ENCODE data around the gene TSPOAP1. TPM values are rescaled to one million over a fixed set of nuclear protein-coding genes. Genes with fewer than 3 reads are reported as not detected.

The TSPOAP1 gene
- total and polyA plus RNA-seq, 2 of the 13 experiments (the other 11 are each of a cell fraction or from before 2014, with no cell fraction given): not detected

DNA sequence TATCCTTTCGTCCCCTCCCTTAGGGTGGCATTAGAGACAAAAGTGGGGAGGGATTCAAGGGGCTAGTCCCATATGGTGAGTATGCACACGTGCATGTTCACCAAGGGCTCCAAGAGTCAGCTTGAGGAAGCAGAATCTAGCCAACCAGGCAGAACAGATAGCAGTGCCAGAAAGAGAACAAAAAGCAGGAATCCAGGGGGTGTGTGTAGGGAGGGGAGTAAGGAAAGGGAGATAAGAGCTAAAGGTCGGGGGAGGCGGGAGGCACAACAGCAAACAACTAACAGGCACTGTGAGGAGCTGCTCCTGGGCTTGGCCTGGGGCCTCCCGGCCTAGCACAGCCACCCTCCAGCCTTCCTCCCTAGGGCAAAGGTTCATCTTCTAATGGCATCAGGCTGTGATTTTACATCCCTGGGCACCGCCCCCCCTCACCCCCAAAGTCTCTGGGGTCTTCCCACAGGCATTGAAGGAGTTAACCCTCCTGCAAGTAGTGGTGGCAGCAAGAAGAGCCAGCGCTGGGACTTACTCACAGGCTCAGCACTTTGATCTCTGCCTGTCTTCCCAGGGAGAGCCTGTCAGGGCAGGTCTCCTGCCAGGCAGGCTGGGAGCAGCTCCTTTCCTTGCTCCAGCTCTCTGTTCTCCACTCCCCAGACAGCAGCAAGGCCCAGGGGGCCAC is 35.8 kb upstream of the TSPOAP1 start (continued):
- TF ChIP-seq, protein P1, sequence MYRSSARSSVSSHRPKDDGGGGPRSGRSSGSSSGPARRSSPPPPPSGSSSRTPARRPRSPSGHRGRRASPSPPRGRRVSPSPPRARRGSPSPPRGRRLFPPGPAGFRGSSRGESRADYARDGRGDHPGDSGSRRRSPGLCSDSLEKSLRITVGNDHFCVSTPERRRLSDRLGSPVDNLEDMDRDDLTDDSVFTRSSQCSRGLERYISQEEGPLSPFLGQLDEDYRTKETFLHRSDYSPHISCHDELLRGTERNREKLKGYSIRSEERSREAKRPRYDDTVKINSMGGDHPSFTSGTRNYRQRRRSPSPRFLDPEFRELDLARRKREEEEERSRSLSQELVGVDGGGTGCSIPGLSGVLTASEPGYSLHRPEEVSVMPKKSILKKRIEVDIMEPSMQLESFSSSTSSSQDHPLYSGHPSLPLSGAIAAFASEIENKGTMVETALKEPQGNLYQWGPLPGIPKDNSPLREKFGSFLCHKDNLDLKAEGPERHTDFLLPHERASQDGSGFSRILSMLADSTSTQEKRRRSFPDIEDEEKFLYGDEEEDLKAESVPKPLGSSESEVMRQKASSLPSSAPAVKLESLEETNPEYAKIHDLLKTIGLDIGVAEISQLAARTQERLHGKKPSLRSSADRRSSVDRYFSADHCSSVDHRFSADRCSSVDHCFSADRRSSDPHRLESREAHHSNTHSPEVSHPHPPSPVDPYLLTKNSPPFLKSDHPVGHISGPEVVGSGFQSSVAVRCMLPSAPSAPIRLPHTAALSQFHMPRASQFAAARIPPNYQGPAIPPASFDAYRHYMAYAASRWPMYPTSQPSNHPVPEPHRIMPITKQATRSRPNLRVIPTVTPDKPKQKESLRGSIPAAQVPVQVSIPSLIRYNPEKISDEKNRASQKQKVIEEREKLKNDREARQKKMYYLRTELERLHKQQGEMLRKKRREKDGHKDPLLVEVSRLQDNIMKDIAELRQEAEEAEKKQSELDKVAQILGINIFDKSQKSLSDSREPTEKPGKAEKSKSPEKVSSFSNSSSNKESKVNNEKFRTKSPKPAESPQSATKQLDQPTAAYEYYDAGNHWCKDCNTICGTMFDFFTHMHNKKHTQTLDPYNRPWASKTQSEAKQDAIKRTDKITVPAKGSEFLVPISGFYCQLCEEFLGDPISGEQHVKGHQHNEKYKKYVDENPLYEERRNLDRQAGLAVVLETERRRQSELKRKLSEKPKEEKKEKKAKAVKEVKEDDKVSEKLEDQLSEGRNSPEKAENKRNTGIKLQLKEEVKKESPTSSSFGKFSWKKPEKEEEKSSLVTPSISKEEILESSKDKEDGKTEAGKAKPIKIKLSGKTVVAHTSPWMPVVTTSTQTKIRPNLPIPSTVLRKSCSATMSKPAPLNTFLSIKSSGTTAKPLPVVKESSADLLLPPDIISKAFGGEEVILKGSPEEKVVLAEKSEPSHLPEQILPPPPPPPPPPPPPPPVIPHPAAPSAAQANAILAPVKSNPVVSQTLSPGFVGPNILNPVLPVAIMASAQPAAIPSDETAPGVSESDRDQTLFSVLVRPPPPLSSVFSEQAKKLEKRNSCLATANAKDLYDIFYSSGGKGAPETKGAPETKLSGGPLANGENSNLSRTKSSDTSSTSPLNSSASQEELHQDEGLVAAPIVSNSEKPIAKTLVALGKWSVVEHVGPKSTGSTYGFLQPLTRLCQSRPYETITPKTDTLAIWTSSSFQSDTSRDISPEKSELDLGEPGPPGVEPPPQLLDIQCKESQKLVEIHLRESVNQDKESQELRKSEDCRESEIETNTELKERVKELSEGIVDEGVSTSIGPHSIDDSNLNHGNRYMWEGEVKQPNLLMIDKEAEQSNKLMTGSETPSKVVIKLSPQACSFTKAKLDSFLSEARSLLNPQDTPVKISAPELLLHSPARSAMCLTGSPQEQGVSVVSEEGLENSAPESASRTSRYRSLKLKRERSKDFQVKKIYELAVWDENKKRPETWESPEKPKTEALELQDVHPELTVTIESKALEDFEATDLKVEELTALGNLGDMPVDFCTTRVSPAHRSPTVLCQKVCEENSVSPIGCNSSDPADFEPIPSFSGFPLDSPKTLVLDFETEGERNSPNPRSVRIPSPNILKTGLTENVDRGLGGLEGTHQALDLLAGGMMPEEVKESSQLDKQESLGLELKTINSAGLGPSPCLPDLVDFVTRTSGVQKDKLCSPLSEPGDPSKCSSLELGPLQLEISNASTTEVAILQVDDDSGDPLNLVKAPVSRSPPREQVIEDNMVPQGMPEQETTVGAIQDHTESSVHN (CRISPR knock-in tag; IDR thresholded peaks at IDR 0.05): no peak
- TF ChIP-seq TBX3 (IDR thresholded peaks at IDR 0.05; ENCODE audit: borderline replicate concordance) (no peak), RFX3 (CRISPR knock-in tag; IDR thresholded peaks at IDR 0.05) (no peak), ARID2 (CRISPR knock-in tag; IDR thresholded peaks at IDR 0.05; ENCODE audit: borderline replicate concordance) (no peak), TCF7L2 (IDR thresholded peaks at IDR 0.05; ENCODE audit: low read depth, low read length) (no peak), ZMYM3 (CRISPR knock-in tag; IDR thresholded peaks at IDR 0.05) (no peak), ZNF569 (CRISPR knock-in tag; IDR thresholded peaks at IDR 0.05; ENCODE audit: borderline replicate concordance) (no peak), EED (CRISPR knock-in tag; IDR thresholded peaks at IDR 0.05) (no peak; the same call in 1 of the 2 replicates), TOPORS (CRISPR knock-in tag; IDR thresholded peaks at IDR 0.05) (peak; percentile 62; the same call in 1 of the 2 replicates), ZNF224 (CRISPR knock-in tag; IDR thresholded peaks at IDR 0.05) (peak; percentile 39; the same call in 1 of the 2 replicates), ZNF660 (CRISPR knock-in tag; IDR thresholded peaks at IDR 0.05; ENCODE audit: borderline replicate concordance, low read depth) (no peak), THAP11 (CRISPR knock-in tag; IDR thresholded peaks at IDR 0.05) (no peak), HOXA3 (CRISPR knock-in tag; IDR thresholded peaks at IDR 0.05) (peak; percentile 56; the same call in 1 of the 2 replicates), ZNF749 (CRISPR knock-in tag; IDR thresholded peaks at IDR 0.05; ENCODE audit: borderline replicate concordance) (no peak)
- TF ChIP-seq, protein P2, sequence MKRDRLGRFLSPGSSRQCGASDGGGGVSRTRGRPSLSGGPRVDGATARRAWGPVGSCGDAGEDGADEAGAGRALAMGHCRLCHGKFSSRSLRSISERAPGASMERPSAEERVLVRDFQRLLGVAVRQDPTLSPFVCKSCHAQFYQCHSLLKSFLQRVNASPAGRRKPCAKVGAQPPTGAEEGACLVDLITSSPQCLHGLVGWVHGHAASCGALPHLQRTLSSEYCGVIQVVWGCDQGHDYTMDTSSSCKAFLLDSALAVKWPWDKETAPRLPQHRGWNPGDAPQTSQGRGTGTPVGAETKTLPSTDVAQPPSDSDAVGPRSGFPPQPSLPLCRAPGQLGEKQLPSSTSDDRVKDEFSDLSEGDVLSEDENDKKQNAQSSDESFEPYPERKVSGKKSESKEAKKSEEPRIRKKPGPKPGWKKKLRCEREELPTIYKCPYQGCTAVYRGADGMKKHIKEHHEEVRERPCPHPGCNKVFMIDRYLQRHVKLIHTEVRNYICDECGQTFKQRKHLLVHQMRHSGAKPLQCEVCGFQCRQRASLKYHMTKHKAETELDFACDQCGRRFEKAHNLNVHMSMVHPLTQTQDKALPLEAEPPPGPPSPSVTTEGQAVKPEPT (CRISPR knock-in tag; IDR thresholded peaks at IDR 0.05; ENCODE audit: low read depth): 0 out of 2 replicates have a peak, but pooled peaks have one; percentile 27
- TF ChIP-seq, protein P3, sequence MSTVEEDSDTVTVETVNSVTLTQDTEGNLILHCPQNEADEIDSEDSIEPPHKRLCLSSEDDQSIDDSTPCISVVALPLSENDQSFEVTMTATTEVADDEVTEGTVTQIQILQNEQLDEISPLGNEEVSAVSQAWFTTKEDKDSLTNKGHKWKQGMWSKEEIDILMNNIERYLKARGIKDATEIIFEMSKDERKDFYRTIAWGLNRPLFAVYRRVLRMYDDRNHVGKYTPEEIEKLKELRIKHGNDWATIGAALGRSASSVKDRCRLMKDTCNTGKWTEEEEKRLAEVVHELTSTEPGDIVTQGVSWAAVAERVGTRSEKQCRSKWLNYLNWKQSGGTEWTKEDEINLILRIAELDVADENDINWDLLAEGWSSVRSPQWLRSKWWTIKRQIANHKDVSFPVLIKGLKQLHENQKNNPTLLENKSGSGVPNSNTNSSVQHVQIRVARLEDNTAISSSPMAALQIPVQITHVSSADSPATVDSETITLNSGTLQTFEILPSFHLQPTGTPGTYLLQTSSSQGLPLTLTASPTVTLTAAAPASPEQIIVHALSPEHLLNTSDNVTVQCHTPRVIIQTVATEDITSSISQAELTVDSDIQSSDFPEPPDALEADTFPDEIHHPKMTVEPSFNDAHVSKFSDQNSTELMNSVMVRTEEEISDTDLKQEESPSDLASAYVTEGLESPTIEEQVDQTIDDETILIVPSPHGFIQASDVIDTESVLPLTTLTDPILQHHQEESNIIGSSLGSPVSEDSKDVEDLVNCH (CRISPR knock-in tag; IDR thresholded peaks at IDR 0.05): no peak

Data from HepG2 (cell line).